ENCODE results near the gene DNAJB2.

DNA sequence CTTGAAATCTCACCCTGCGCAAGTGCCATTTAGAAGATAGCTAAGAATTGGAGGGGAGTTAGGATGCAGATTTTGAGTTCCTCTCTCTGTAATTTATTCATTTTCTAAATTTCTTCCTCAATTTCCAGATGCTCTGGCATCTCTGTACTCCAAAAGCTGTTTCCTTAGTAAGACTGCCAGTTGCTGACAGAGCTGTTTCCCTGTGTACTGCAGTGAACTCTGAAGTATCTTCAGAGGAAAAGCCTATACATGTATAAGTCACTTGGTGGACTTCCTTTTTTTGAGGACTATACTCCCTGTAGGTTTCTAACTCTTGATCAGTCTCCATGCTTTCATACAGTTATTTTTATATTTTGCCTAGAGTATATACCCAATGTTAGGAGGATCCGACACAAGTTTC is 54.9 kb downstream of the DNAJB2 start:
- TF ChIP-seq, protein P1, sequence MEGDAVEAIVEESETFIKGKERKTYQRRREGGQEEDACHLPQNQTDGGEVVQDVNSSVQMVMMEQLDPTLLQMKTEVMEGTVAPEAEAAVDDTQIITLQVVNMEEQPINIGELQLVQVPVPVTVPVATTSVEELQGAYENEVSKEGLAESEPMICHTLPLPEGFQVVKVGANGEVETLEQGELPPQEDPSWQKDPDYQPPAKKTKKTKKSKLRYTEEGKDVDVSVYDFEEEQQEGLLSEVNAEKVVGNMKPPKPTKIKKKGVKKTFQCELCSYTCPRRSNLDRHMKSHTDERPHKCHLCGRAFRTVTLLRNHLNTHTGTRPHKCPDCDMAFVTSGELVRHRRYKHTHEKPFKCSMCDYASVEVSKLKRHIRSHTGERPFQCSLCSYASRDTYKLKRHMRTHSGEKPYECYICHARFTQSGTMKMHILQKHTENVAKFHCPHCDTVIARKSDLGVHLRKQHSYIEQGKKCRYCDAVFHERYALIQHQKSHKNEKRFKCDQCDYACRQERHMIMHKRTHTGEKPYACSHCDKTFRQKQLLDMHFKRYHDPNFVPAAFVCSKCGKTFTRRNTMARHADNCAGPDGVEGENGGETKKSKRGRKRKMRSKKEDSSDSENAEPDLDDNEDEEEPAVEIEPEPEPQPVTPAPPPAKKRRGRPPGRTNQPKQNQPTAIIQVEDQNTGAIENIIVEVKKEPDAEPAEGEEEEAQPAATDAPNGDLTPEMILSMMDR (IDR thresholded peaks at IDR 0.05; ENCODE audit: low read depth, low read length): no peak
- TF ChIP-seq EZH2phosphoT487 (IDR thresholded peaks at IDR 0.05; ENCODE audit: low read depth): no peak

Measured in OCI-LY3 (cell line).